Astrocyte of the cerebellum (primary cell): ENCODE measurements around the gene ASIC2.

ENCODE experiments used
- DNase-seq: peaks from one replicate; pipeline ENCODE4 v3.0.0-alpha.2; 2011; ENCODE audit warnings: low read depth
- H3K4me3 ChIP-seq: 2 replicates; pipeline ENCODE4 v1.5.1; 2011; ENCODE audit warnings: mild to moderate bottlenecking, low read depth, low read length, moderate library complexity
- CTCF ChIP-seq: IDR thresholded peaks from 2 replicates; pipeline ENCODE4 v1.5.1; 2012; ENCODE audit warnings: low read length, low read depth, moderate library complexity, mild to moderate bottlenecking; ENCODE audit errors: missing control alignments
- in situ Hi-C: cut with HindIII; loops from 2 replicates; pipeline ENCODE4 v1.10.0; 2017; ENCODE audit warnings: low sequenced_read_pairs

Gene ASIC2

GRCh38 chr17:33124185-33124584, 168.9 kb downstream of the ASIC2 start:
- no peak overlapping the region for H3K4me3 ChIP-seq
- no peak for DNase-seq
- in situ Hi-C loops, result no loop called here
- TF ChIP-seq CTCF, result no peak

- H3K4me3 ChIP-seq, result no peak overlapping the region
- no peak for TF ChIP-seq CTCF
- in situ Hi-C loops, result no loop called here
- DNase-seq, result no peak
Observed at GRCh38 chr17:33121756-33122155, 171.3 kb downstream of the ASIC2 start.

GRCh38 chr17:33121272-33121671, 171.8 kb downstream of the ASIC2 start:
- no peak for DNase-seq
- TF ChIP-seq CTCF, result no peak
- in situ Hi-C loops, result no loop called here

DNA sequence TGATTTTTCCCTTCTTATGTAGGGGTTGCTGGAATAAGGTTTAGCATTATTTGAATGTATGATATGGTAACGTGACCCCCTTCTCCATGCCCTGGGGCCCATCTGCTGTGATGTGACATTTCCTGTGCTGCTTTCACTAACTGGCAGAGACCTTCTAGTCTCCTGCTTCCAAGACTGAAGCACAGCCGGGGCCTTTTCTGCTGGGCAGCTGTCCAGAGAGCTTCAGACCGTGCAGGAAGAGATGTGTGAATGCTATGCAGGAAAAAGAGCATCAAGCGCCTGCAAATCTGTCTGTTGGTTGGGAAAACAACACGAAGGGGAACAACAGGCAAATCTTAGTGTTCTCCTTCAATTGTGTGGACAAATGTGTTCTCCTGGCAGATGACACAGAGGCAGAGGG, 173.0 kb downstream of the ASIC2 start:
- DNase-seq, result peak; percentile 5
- in situ Hi-C loops, result no loop called here
- H3K4me3 ChIP-seq, result no peak overlapping the region
- no peak for TF ChIP-seq CTCF

More at GRCh38 chr17:33121272-33121671, 171.8 kb downstream of the ASIC2 start:
- H3K4me3 ChIP-seq, result no peak overlapping the region

GRCh38 chr17:33118391-33119075, 174.6 kb downstream of the ASIC2 start:
- in situ Hi-C loops, result no loop called here
- no peak for DNase-seq
- TF ChIP-seq CTCF, result no peak
- H3K4me3 ChIP-seq, result no peak overlapping the region

GRCh38 chr17:33116021-33116551, 177.0 kb downstream of the ASIC2 start:
- TF ChIP-seq CTCF, result no peak
- in situ Hi-C loops, result no loop called here
- DNase-seq, result no peak
- H3K4me3 ChIP-seq, result no peak overlapping the region
